Activated CD8-positive, alpha-beta T cell treated with anti-CD3 and anti-CD28 coated beads for 36 hours (primary cell): ENCODE results near the gene RAP1GDS1. TPM values are rescaled to one million over a fixed set of nuclear protein-coding genes. Genes with fewer than 3 reads are reported as not detected.

ENCODE experiments used
- ATAC-seq: fragments of 200-7000 bp; cut with Tn5 transposase; one replicate; pipeline ENCODE4 v1.10.0; 2021; ENCODE audit warnings: mild to moderate bottlenecking, moderate library complexity
- CTCF ChIA-PET: fragments of 350-600 bp; sonication (Branson Sonifier 250); formaldehyde crosslinking; loops from one replicate; lab custom pipeline; 2021; ENCODE audit warnings: antibody characterized with exemption; lab: Charles Lee
- POLR2A ChIA-PET: fragments of 350-600 bp; sonication (Branson Sonifier 250); formaldehyde crosslinking; loops from one replicate; lab custom pipeline; 2021; ENCODE audit warnings: antibody characterized with exemption; lab: Charles Lee
- DNase-seq: peaks from one replicate; pipeline ENCODE4 v3.0.0-alpha.2; 2020
- H3K27ac Mint-ChIP-seq: one replicate; pipeline ENCODE4 v1.8.0; 2021; ENCODE audit warnings: mild to moderate bottlenecking, mixed read lengths
- H3K27me3 Mint-ChIP-seq: one replicate; pipeline ENCODE4 v1.8.0; 2021; ENCODE audit warnings: mixed read lengths
- H3K36me3 Mint-ChIP-seq: one replicate; pipeline ENCODE4 v1.8.0; 2021; ENCODE audit warnings: low read depth, mixed read lengths
- H3K4me1 Mint-ChIP-seq: one replicate; pipeline ENCODE4 v1.8.0; 2021; ENCODE audit warnings: low read depth, mixed read lengths
- H3K4me3 Mint-ChIP-seq: one replicate; pipeline ENCODE4 v1.8.0; 2021; ENCODE audit warnings: mild to moderate bottlenecking, moderate library complexity, mixed read lengths
- H3K9me3 Mint-ChIP-seq: one replicate; pipeline ENCODE4 v1.8.0; 2021; ENCODE audit warnings: mixed read lengths
- CTCF ChIP-seq: fragments of 200-600 bp; IDR thresholded peaks from one replicate; pipeline ENCODE4 v1.8.0; 2022; ENCODE audit warnings: antibody characterized with exemption, mild to moderate bottlenecking
- intact Hi-C: fragments of 100-400 bp; cut with micrococcal nuclease; formaldehyde crosslinking; loops from one replicate; pipeline ENCODE4 v1.10.0; 2022
- total RNA-seq, 2 experiments: library from RNA; stranded (reverse); gene quantifications; one replicate each; pipeline ENCODE4 v1.2.3, GENCODE V29; 2021

RAP1GDS1 gene
- total RNA-seq, 2 experiments from 2014 or later: 49.8 to 52.1 TPM

GRCh38 chr4:98305576-98305975, 44.4 kb downstream of the RAP1GDS1 start:
- CTCF ChIA-PET: no interaction called here
- no peak for ATAC-seq

GRCh38 chr4:98310867-98311266, 49.7 kb downstream of the RAP1GDS1 start:
- no peak for TF ChIP-seq CTCF
- no peaks in the 10 kb centered on the region for H3K27me3 Mint-ChIP-seq
- H3K36me3 Mint-ChIP-seq: peaks cover 4% of the 10 kb centered on the region
- H3K27ac Mint-ChIP-seq: no peak overlapping the region
- POLR2A ChIA-PET: no interaction called here
- H3K4me3 Mint-ChIP-seq: no peak overlapping the region
- DNase-seq (no peak), ATAC-seq (no peak)
- CTCF ChIA-PET: no interaction called here
- intact Hi-C loops: no loop called here
- H3K4me1 Mint-ChIP-seq: peaks cover 3% of the 10 kb centered on the region
- H3K9me3 Mint-ChIP-seq: no peaks in the 10 kb centered on the region

More at GRCh38 chr4:98305576-98305975, 44.4 kb downstream of the RAP1GDS1 start:
- H3K27me3 Mint-ChIP-seq: no peaks in the 10 kb centered on the region
- peaks cover 22% of the 10 kb centered on the region for H3K36me3 Mint-ChIP-seq
- DNase-seq: no peak
- no peak overlapping the region for H3K27ac Mint-ChIP-seq
- no peak overlapping the region for H3K4me3 Mint-ChIP-seq
- H3K4me1 Mint-ChIP-seq: peaks cover 11% of the 10 kb centered on the region
- POLR2A ChIA-PET: no interaction called here
- no peak for TF ChIP-seq CTCF
- H3K9me3 Mint-ChIP-seq: peaks cover 13% of the 10 kb centered on the region
- intact Hi-C loops: no loop called here

- no peaks in the 10 kb centered on the region for H3K27me3 Mint-ChIP-seq
- H3K27ac Mint-ChIP-seq: no peak overlapping the region
- DNase-seq (no peak), ATAC-seq (no peak)
- H3K4me1 Mint-ChIP-seq: peaks cover under 1% of the 10 kb centered on the region
- POLR2A ChIA-PET: interaction anchor here (0.6 kb wide), 1 partner anchor 160 kb away, joined by 3 read pairs; no protein-coding TSS in a partner anchor
- no peak for TF ChIP-seq CTCF
- no peak overlapping the region for H3K4me3 Mint-ChIP-seq
- CTCF ChIA-PET: no interaction called here
- H3K36me3 Mint-ChIP-seq: peaks cover 4% of the 10 kb centered on the region
- no peaks in the 10 kb centered on the region for H3K9me3 Mint-ChIP-seq
- intact Hi-C loops: no loop called here
Observed at GRCh38 chr4:98311656-98312055, 50.5 kb downstream of the RAP1GDS1 start.

GRCh38 chr4:98314791-98315565, 53.8 kb downstream of the RAP1GDS1 start:
- no peak for TF ChIP-seq CTCF
- intact Hi-C loops: no loop called here
- H3K27me3 Mint-ChIP-seq: no peaks in the 10 kb centered on the region
- POLR2A ChIA-PET: no interaction called here
- H3K36me3 Mint-ChIP-seq: peaks cover 15% of the 10 kb centered on the region
- no peak overlapping the region for H3K4me3 Mint-ChIP-seq
- H3K27ac Mint-ChIP-seq: no peak overlapping the region
- peaks cover 9% of the 10 kb centered on the region for H3K9me3 Mint-ChIP-seq
- peaks cover 6% of the 10 kb centered on the region for H3K4me1 Mint-ChIP-seq
- ATAC-seq (no peak), DNase-seq (no peak)
- CTCF ChIA-PET: interaction anchor here (1.3 kb wide), 1 partner anchor 89 kb away, joined by 3 read pairs; no protein-coding TSS in a partner anchor

- Mint-ChIP-seq H3K36me3 (peaks cover 16% of the 10 kb centered on the region), H3K27me3 (no peaks in the 10 kb centered on the region), H3K4me3 (no peak overlapping the region), H3K4me1 (peaks cover 6% of the 10 kb centered on the region), H3K9me3 (peaks cover 12% of the 10 kb centered on the region), H3K27ac (no peak overlapping the region)
- ChIA-PET CTCF (no interaction called here), POLR2A (no interaction called here)
- TF ChIP-seq CTCF: no peak
- ATAC-seq (no peak), DNase-seq (no peak)
- intact Hi-C loops: no loop called here
Observed at GRCh38 chr4:98318521-98318920, 57.3 kb downstream of the RAP1GDS1 start.
